ENCODE data around the gene CFAP99. TPM values are rescaled to one million over a fixed set of nuclear protein-coding genes. Genes with fewer than 3 reads are reported as not detected.

The CFAP99 gene
- total and polyA plus RNA-seq, 4 experiments from 2014 or later = 0.12 to 0.19 TPM; not detected in 2

GRCh38 chr4:2478229-2478628 is 59.5 kb downstream of the CFAP99 start:
- peaks cover 97% of the 10 kb centered on the region for H3K4me1 ChIP-seq (ENCODE audit: insufficient read depth, low read length)
- ChIA-PET CTCF (ENCODE audit: partially characterized antibody) (no interaction called here), POLR2A (ENCODE audit: partially characterized antibody) (interaction anchor here (2.2 kb wide), 1 partner anchor 9 kb away, joined by 8 read pairs; the partner anchor contains the start of gene RNF4)
- H3K4me3 ChIP-seq (ENCODE audit: low read length in 2 of 2) = no peak overlapping the region
- no peak for DNase-seq
- no peaks in the 10 kb centered on the region for H3K27me3 ChIP-seq (ENCODE audit: insufficient read depth, low read length)
- H3K27ac Mint-ChIP-seq = peak overlapping the region in 3 of 7 donors; percentile 19 to 77 (median 30)
- no peaks in the 10 kb centered on the region for H3K27me3 Mint-ChIP-seq
- no peak overlapping the region for H3K27ac ChIP-seq (ENCODE audit: low read depth, low read length)
- H3K9me3 Mint-ChIP-seq = no peaks in the 10 kb centered on the region
- peaks cover 12 to 38% of the 10 kb centered on the region in 2 donors for H3K36me3 Mint-ChIP-seq
- intact Hi-C loops (cut with micrococcal nuclease) = no loop called here
- H3K9me3 ChIP-seq (ENCODE audit: control insufficient read depth in 1 of 2, low read length in 2 of 2) = no peaks in the 10 kb centered on the region
- H3K4me3 Mint-ChIP-seq = peak overlapping the region in 6 of 8 donors; percentile 43 to 86 (median 60)
- H3K4me1 Mint-ChIP-seq = peaks cover 63 to 96% (median 75%) of the 10 kb centered on the region in 4 donors
- peaks cover under 1% of the 10 kb centered on the region for H3K36me3 ChIP-seq (ENCODE audit: insufficient read depth, low read length)

- peak overlapping the region in 5 of 8 donors; percentile 73 to 86 (median 82) for H3K4me3 Mint-ChIP-seq
- no peak for DNase-seq
- no peaks in the 10 kb centered on the region for H3K9me3 Mint-ChIP-seq
- Histone ChIP-seq H3K36me3 (ENCODE audit: insufficient read depth, low read length) (no peaks in the 10 kb centered on the region), H3K4me3 (ENCODE audit: low read length in 2 of 2) (no peak overlapping the region), H3K27ac (ENCODE audit: low read depth, low read length) (no peak overlapping the region), H3K9me3 (ENCODE audit: control insufficient read depth in 1 of 2, low read length in 2 of 2) (no peaks in the 10 kb centered on the region), H3K4me1 (ENCODE audit: insufficient read depth, low read length) (peaks cover 95% of the 10 kb centered on the region), H3K27me3 (ENCODE audit: insufficient read depth, low read length) (no peaks in the 10 kb centered on the region)
- peaks cover 76 to 93% (median 87%) of the 10 kb centered on the region in 4 donors for H3K4me1 Mint-ChIP-seq
- no peaks in the 10 kb centered on the region for H3K27me3 Mint-ChIP-seq
- CTCF ChIA-PET (ENCODE audit: partially characterized antibody) = no interaction called here
- peak overlapping the region in 6 of 7 donors; percentile 45 to 90 (median 75) for H3K27ac Mint-ChIP-seq
- intact Hi-C loops (cut with micrococcal nuclease) = no loop called here
- POLR2A ChIA-PET (ENCODE audit: partially characterized antibody) = interaction anchor here (5.9 kb wide), 1 partner anchor 11 kb away, joined by 92 read pairs; the partner anchor contains the start of gene RNF4
- peaks cover 10 to 37% of the 10 kb centered on the region in 2 donors for H3K36me3 Mint-ChIP-seq
These were observed 61.9 kb downstream of the CFAP99 start for GRCh38 chr4:2480649-2481048.

GRCh38 chr4:2482192-2482591 is 63.4 kb downstream of the CFAP99 start:
- H3K4me1 Mint-ChIP-seq = peaks cover 79 to 95% (median 89%) of the 10 kb centered on the region in 4 donors
- peak overlapping the region; percentile 74 to 95 (median 93) for H3K27ac Mint-ChIP-seq
- peaks cover 95% of the 10 kb centered on the region for H3K4me1 ChIP-seq (ENCODE audit: insufficient read depth, low read length)
- H3K27ac ChIP-seq (ENCODE audit: low read depth, low read length) = peak overlapping the region; percentile 46
- H3K27me3 ChIP-seq (ENCODE audit: insufficient read depth, low read length) = no peaks in the 10 kb centered on the region
- H3K9me3 Mint-ChIP-seq = no peaks in the 10 kb centered on the region
- no peak for DNase-seq
- H3K36me3 Mint-ChIP-seq = peaks cover 4 to 29% of the 10 kb centered on the region in 2 donors
- ChIA-PET CTCF (ENCODE audit: partially characterized antibody) (no interaction called here), POLR2A (ENCODE audit: partially characterized antibody) (interaction anchor here (0.5 to 5.9 kb wide), 4 partner anchors 12 to 280 kb away, joined by 3 to 92 read pairs (median 4); partner anchors contain the start of genes MXD4 and RNF4)
- no peaks in the 10 kb centered on the region for H3K27me3 Mint-ChIP-seq
- H3K9me3 ChIP-seq (ENCODE audit: control insufficient read depth in 1 of 2, low read length in 2 of 2) = no peaks in the 10 kb centered on the region
- H3K4me3 ChIP-seq (ENCODE audit: low read length in 2 of 2) = peak overlapping the region in 1 of 2 donors; percentile 3
- peak overlapping the region in 7 of 8 donors; percentile 74 to 89 (median 85) for H3K4me3 Mint-ChIP-seq
- H3K36me3 ChIP-seq (ENCODE audit: insufficient read depth, low read length) = no peaks in the 10 kb centered on the region
- intact Hi-C loops (cut with micrococcal nuclease) = no loop called here

- peak overlapping the region; percentile 74 to 95 (median 93) for H3K27ac Mint-ChIP-seq
- peaks cover 96% of the 10 kb centered on the region for H3K4me1 ChIP-seq (ENCODE audit: insufficient read depth, low read length)
- no peaks in the 10 kb centered on the region for H3K36me3 ChIP-seq (ENCODE audit: insufficient read depth, low read length)
- H3K36me3 Mint-ChIP-seq = peaks cover 4 to 27% of the 10 kb centered on the region in 2 donors
- H3K27me3 Mint-ChIP-seq = no peaks in the 10 kb centered on the region
- peak overlapping the region; percentile 46 for H3K27ac ChIP-seq (ENCODE audit: low read depth, low read length)
- no peaks in the 10 kb centered on the region for H3K27me3 ChIP-seq (ENCODE audit: insufficient read depth, low read length)
- ChIA-PET POLR2A (ENCODE audit: partially characterized antibody) (interaction anchor here (0.5 to 5.9 kb wide), 5 partner anchors 13 to 280 kb away, joined by 3 to 92 read pairs (median 4); partner anchors contain the start of genes FAM193A, MXD4 and RNF4), CTCF (ENCODE audit: partially characterized antibody) (interaction anchor here (2.9 to 3.1 kb wide), 2 partner anchors 14 to 263 kb away, joined by 9 to 15 read pairs; partner anchors contain the start of gene RNF4)
- peak overlapping the region; percentile 74 to 89 (median 84) for H3K4me3 Mint-ChIP-seq
- H3K9me3 ChIP-seq (ENCODE audit: control insufficient read depth in 1 of 2, low read length in 2 of 2) = no peaks in the 10 kb centered on the region
- peak overlapping the region in 1 of 2 donors; percentile 3 for H3K4me3 ChIP-seq (ENCODE audit: low read length in 2 of 2)
- peaks cover 78 to 95% (median 86%) of the 10 kb centered on the region in 4 donors for H3K4me1 Mint-ChIP-seq
- intact Hi-C loops (cut with micrococcal nuclease) = no loop called here
- no peaks in the 10 kb centered on the region for H3K9me3 Mint-ChIP-seq
- peak in 3 of 5 donors; percentile 21 to 26 (median 22) for DNase-seq
These were observed 63.9 kb downstream of the CFAP99 start for GRCh38 chr4:2482693-2483092.

- H3K4me3 ChIP-seq (ENCODE audit: low read length in 2 of 2) = no peak overlapping the region
- H3K27ac Mint-ChIP-seq = peak overlapping the region in 5 of 7 donors; percentile 74 to 95 (median 92)
These were observed 64.5 kb downstream of the CFAP99 start for GRCh38 chr4:2483237-2483636.

GRCh38 chr4:2484185-2484584 is 65.4 kb downstream of the CFAP99 start:
- ChIA-PET POLR2A (ENCODE audit: partially characterized antibody) (interaction anchor here (0.6 to 5.9 kb wide), 3 partner anchors 14 to 39 kb away, joined by 3 to 92 read pairs (median 3); partner anchors contain the start of gene RNF4), CTCF (ENCODE audit: partially characterized antibody) (interaction anchor here (1.2 to 3.1 kb wide), 5 partner anchors 12 to 264 kb away, joined by 3 to 15 read pairs (median 9); partner anchors contain the start of gene RNF4)
- Mint-ChIP-seq H3K36me3 (peaks cover under 1 to 28% of the 10 kb centered on the region in 2 donors), H3K4me1 (peaks cover 67 to 90% (median 81%) of the 10 kb centered on the region in 4 donors), H3K27ac (peak overlapping the region; percentile 75 to 94 (median 83)), H3K27me3 (no peaks in the 10 kb centered on the region), H3K9me3 (no peaks in the 10 kb centered on the region), H3K4me3 (peak overlapping the region in 7 of 8 donors; percentile 21 to 92 (median 84))
- Histone ChIP-seq H3K36me3 (ENCODE audit: insufficient read depth, low read length) (peaks cover 3% of the 10 kb centered on the region), H3K4me1 (ENCODE audit: insufficient read depth, low read length) (peaks cover 88% of the 10 kb centered on the region), H3K27ac (ENCODE audit: low read depth, low read length) (peak overlapping the region; percentile 52), H3K27me3 (ENCODE audit: insufficient read depth, low read length) (no peaks in the 10 kb centered on the region), H3K4me3 (ENCODE audit: low read length in 2 of 2) (peak overlapping the region in 1 of 2 donors; percentile 27), H3K9me3 (ENCODE audit: control insufficient read depth in 1 of 2, low read length in 2 of 2) (no peaks in the 10 kb centered on the region)
- intact Hi-C loops (cut with micrococcal nuclease) = no loop called here
- DNase-seq = no peak

More at GRCh38 chr4:2483237-2483636, 64.5 kb downstream of the CFAP99 start:
- CTCF ChIA-PET (ENCODE audit: partially characterized antibody) = interaction anchor here (2.9 to 3.1 kb wide), 2 partner anchors 14 to 263 kb away, joined by 9 to 15 read pairs; partner anchors contain the start of gene RNF4
- POLR2A ChIA-PET (ENCODE audit: partially characterized antibody) = interaction anchor here (0.6 to 5.9 kb wide), 4 partner anchors 13 to 221 kb away, joined by 3 to 92 read pairs (median 4); partner anchors contain the start of genes FAM193A, MXD4 and RNF4
- Mint-ChIP-seq H3K4me1 (peaks cover 74 to 95% (median 86%) of the 10 kb centered on the region in 4 donors), H3K9me3 (no peaks in the 10 kb centered on the region), H3K4me3 (peak overlapping the region in 7 of 8 donors; percentile 74 to 89 (median 85)), H3K27me3 (no peaks in the 10 kb centered on the region), H3K36me3 (peaks cover 4 to 25% of the 10 kb centered on the region in 2 donors)
- Histone ChIP-seq H3K27me3 (ENCODE audit: insufficient read depth, low read length) (no peaks in the 10 kb centered on the region), H3K36me3 (ENCODE audit: insufficient read depth, low read length) (no peaks in the 10 kb centered on the region), H3K27ac (ENCODE audit: low read depth, low read length) (peak overlapping the region; percentile 46), H3K4me1 (ENCODE audit: insufficient read depth, low read length) (peaks cover 96% of the 10 kb centered on the region), H3K9me3 (ENCODE audit: control insufficient read depth in 1 of 2, low read length in 2 of 2) (no peaks in the 10 kb centered on the region)
- intact Hi-C loops (cut with micrococcal nuclease) = no loop called here
- no peak for DNase-seq

GRCh38 chr4:2484993-2485392 is 66.2 kb downstream of the CFAP99 start:
- ChIA-PET POLR2A (ENCODE audit: partially characterized antibody) (interaction anchor here (1.2 to 5.9 kb wide), 5 partner anchors 10 to 475 kb away, joined by 3 to 92 read pairs (median 4); partner anchors contain the start of genes CFAP99 and RNF4), CTCF (ENCODE audit: partially characterized antibody) (interaction anchor here (1.2 to 3.1 kb wide), 5 partner anchors 11 to 265 kb away, joined by 3 to 15 read pairs (median 9); partner anchors contain the start of gene RNF4)
- Mint-ChIP-seq H3K36me3 (peaks cover 3 to 30% of the 10 kb centered on the region in 2 donors), H3K4me3 (peak overlapping the region; percentile 53 to 92 (median 84)), H3K27ac (peak overlapping the region; percentile 75 to 94 (median 86)), H3K27me3 (no peaks in the 10 kb centered on the region), H3K4me1 (peaks cover 64 to 90% (median 76%) of the 10 kb centered on the region in 4 donors), H3K9me3 (peaks cover 0 to 2% (median 0%) of the 10 kb centered on the region in 8 donors)
- H3K9me3 ChIP-seq (ENCODE audit: control insufficient read depth in 1 of 2, low read length in 2 of 2) = no peaks in the 10 kb centered on the region
- H3K27ac ChIP-seq (ENCODE audit: low read depth, low read length) = peak overlapping the region; percentile 52
- no peaks in the 10 kb centered on the region for H3K27me3 ChIP-seq (ENCODE audit: insufficient read depth, low read length)
- peak; percentile 64 to 82 (median 70) for DNase-seq
- H3K36me3 ChIP-seq (ENCODE audit: insufficient read depth, low read length) = peaks cover 11% of the 10 kb centered on the region
- peaks cover 79% of the 10 kb centered on the region for H3K4me1 ChIP-seq (ENCODE audit: insufficient read depth, low read length)
- intact Hi-C loops (cut with micrococcal nuclease) = loop anchor here (1.0 kb wide), 1 partner anchor 16 kb away; the partner anchor contains the start of gene RNF4
- H3K4me3 ChIP-seq (ENCODE audit: low read length in 2 of 2) = peak overlapping the region; percentile 27 to 43

All from CD4-positive, alpha-beta memory T cell (primary cell).